CD14-positive monocyte (primary cell): ENCODE measurements around the gene COL26A1. TPM values are rescaled to one million over a fixed set of nuclear protein-coding genes. Genes with fewer than 3 reads are reported as not detected.

ENCODE experiments used
- DNase-seq, 3 donors: peaks; one replicate each; pipeline ENCODE4 v3.0.0-alpha.2; 2011 to 2022
- H2AFZ ChIP-seq: 2 replicates; pipeline ENCODE4 v1.6.0; 2012; ENCODE audit warnings: mild to moderate bottlenecking, low read depth, low read length, inconsistent platforms; ENCODE audit not compliant: insufficient read depth, poor library complexity, severe bottlenecking
- H3K27ac ChIP-seq, 2 donors: 1 replicate in 1 of 2; 2 replicates in 1 of 2; pipeline ENCODE4 v1.5.1; 2012 to 2013; ENCODE audit warnings: low read length in 2 of 2, control low read depth in 1 of 2, inconsistent platforms in 1 of 2, low read depth in 1 of 2, mild to moderate bottlenecking in 1 of 2
- H3K27me3 ChIP-seq, 2 donors: one replicate each; pipeline versions ENCODE4 v1.6.0 to v1.6.1; 2011 to 2013; ENCODE audit warnings: low read length in 2 of 2; ENCODE audit not compliant: control insufficient read depth in 2 of 2, insufficient read depth in 2 of 2
- H3K36me3 ChIP-seq, 2 donors: replicated peaks in 1 of 2; 1 replicate in 1 of 2; 2 replicates in 1 of 2; pipeline versions ENCODE4 v1.5.1 to v1.6.1; 2012 to 2013; ENCODE audit warnings: low read length in 2 of 2, control low read depth in 1 of 2, inconsistent platforms in 1 of 2, mild to moderate bottlenecking in 1 of 2; ENCODE audit not compliant: insufficient read depth in 2 of 2, control insufficient read depth in 1 of 2
- H3K4me1 ChIP-seq, 2 donors: 1 replicate in 1 of 2; 2 replicates in 1 of 2; pipeline versions ENCODE4 v1.5.1 to v1.6.1; 2012 to 2013; ENCODE audit warnings: low read length in 2 of 2, control low read depth in 1 of 2, inconsistent platforms in 1 of 2, mild to moderate bottlenecking in 1 of 2, moderate library complexity in 1 of 2; ENCODE audit not compliant: insufficient read depth in 2 of 2, control insufficient read depth in 1 of 2
- H3K4me2 ChIP-seq: replicated peaks from 2 replicates; pipeline ENCODE3; 2012; ENCODE audit warnings: low read length, moderate library complexity, mild to moderate bottlenecking; ENCODE audit not compliant: poor library complexity, severe bottlenecking; ENCODE audit errors: extremely low read depth
- H3K4me3 ChIP-seq, 3 experiments: fragments of 200-600 bp in 1 of 3; sonication (generic) in 1 of 3; replicated peaks in 1 of 3; 1 replicate in 2 of 3; 2 replicates in 1 of 3; pipeline ENCODE4 v1.5.1; 2011 to 2013; ENCODE audit warnings: low read length in 3 of 3, mild to moderate bottlenecking in 3 of 3, control low read depth in 2 of 3, low read depth in 2 of 3, inconsistent platforms in 1 of 3, moderate library complexity in 1 of 3
- H3K79me2 ChIP-seq: 2 replicates; pipeline ENCODE4 v1.6.0; 2012; ENCODE audit warnings: mild to moderate bottlenecking, control low read depth, inconsistent platforms, low read length, moderate library complexity; ENCODE audit not compliant: insufficient read depth
- H3K9ac ChIP-seq: 2 replicates; pipeline ENCODE4 v1.6.0; 2017; ENCODE audit warnings: low read length, mild to moderate bottlenecking; ENCODE audit not compliant: insufficient read depth, poor library complexity, severe bottlenecking
- H3K9me3 ChIP-seq, 2 donors: replicated peaks in 1 of 2; 1 replicate in 1 of 2; 2 replicates in 1 of 2; pipeline versions ENCODE4 v1.5.1 to v1.6.1; 2012 to 2013; ENCODE audit warnings: low read length in 2 of 2, control low read depth in 1 of 2; ENCODE audit not compliant: control insufficient read depth in 1 of 2, insufficient read depth in 1 of 2
- H4K20me1 ChIP-seq: 2 replicates; pipeline ENCODE4 v1.6.0; 2012; ENCODE audit warnings: mild to moderate bottlenecking, low read length, control low read depth, moderate library complexity; ENCODE audit not compliant: insufficient read depth
- H3K27ac Mint-ChIP-seq, 7 donors: one replicate each; pipeline ENCODE4 v1.8.0; 2020; ENCODE audit warnings: mild to moderate bottlenecking in 7 of 7, mixed read lengths in 7 of 7, moderate library complexity in 6 of 7, inconsistent platforms in 2 of 7
- H3K27me3 Mint-ChIP-seq, 3 donors: one replicate each; pipeline ENCODE4 v1.8.0; 2021 to 2022; ENCODE audit warnings: low read depth in 3 of 3, mild to moderate bottlenecking in 3 of 3, mixed read lengths in 3 of 3, moderate library complexity in 3 of 3, inconsistent platforms in 1 of 3
- H3K36me3 Mint-ChIP-seq, 2 donors: one replicate each; pipeline ENCODE4 v1.8.0; 2020; ENCODE audit warnings: mixed read lengths in 2 of 2, inconsistent platforms in 1 of 2, mild to moderate bottlenecking in 1 of 2
- H3K4me1 Mint-ChIP-seq: one replicate; pipeline ENCODE4 v1.8.0; 2020; ENCODE audit warnings: mild to moderate bottlenecking, mixed read lengths
- H3K4me3 Mint-ChIP-seq, 2 donors: one replicate each; pipeline ENCODE4 v1.8.0; 2020; ENCODE audit warnings: mild to moderate bottlenecking in 2 of 2, mixed read lengths in 2 of 2, moderate library complexity in 1 of 2
- H3K9me3 Mint-ChIP-seq, 7 donors: one replicate each; pipeline ENCODE4 v1.8.0; 2020 to 2022; ENCODE audit warnings: mixed read lengths in 7 of 7, mild to moderate bottlenecking in 6 of 7, moderate library complexity in 6 of 7, inconsistent platforms in 2 of 7
- WGBS: methylation state at CpG from one replicate; pipeline ENCODE4 v1.1.5; 2013; ENCODE audit warnings: missing lambda C conversion rate; ENCODE audit not compliant: insufficient coverage; 5-methylcytosine and 5-hydroxymethylcytosine counted together
- intact Hi-C, 2 donors: fragments of 100-400 bp; cut with micrococcal nuclease; formaldehyde crosslinking; loops; one replicate each; pipeline versions ENCODE4 v1.15.0 to v1.15.1; 2023
- polyA plus RNA-seq, 3 donors: library from polyadenylated mRNA; depleted of rRNA in 1 of 3; unstranded in 2 of 3; stranded (reverse) in 1 of 3; fragments of 300-500 nt in 2 of 3; fragments of >200 nt in 1 of 3; fragmentation: Illumina TruSeq in 2 of 3; gene quantifications; 1 replicate in 2 of 3; 2 replicates in 1 of 3; pipeline ENCODE4 v1.2.3, GENCODE V29; 2012 to 2021
- TF ChIP-seq, protein P1 (sequence below): fragments of 200-600 bp; IDR thresholded peaks from one replicate; pipeline ENCODE4 v1.8.0; 2022; ENCODE audit warnings: antibody characterized with exemption, mild to moderate bottlenecking

Gene COL26A1
- polyA plus RNA-seq, 3 donors = not detected

DNA sequence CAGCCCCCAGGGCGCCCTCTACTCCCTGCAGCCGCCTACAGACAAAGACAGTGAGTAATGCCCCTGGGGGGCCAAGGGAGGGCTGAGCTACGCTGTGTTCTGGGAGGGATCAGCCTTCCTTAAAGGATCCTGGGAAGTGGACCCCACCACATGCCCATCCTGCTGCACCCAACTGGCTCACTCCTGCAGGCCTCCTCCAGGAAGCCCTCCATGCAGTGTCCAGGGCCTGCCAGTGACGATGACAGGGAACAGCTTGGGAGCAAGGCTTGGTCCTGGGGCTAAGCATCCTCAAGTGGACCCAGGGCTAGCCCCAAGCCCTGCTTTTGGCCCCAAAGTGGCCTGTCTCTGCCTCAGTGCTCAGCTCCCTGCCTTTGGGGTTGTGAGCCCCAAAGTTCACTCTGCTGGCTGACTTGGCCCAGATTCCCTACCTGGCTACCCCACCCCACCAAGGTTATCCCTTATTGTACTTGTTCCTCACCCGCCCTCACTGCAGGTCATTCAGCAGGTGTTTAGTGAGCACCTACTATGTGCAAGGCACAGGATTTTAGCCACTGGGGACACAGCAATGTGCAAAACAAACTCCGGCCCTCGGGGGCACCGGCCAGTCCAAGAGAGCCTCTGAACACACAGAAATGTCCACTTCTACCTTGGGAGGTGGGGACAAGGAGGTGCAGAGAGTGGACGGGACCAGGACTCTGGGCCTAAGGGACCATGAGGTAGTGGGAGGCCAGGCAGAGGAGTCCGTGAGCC lies 182.9 kb downstream of the COL26A1 start:
- intact Hi-C loops = loop anchor here in 1 of 2 donors (10.0 kb wide), 1 partner anchor 849 kb away; the partner anchor contains the start of gene PRKRIP1
- H3K27ac Mint-ChIP-seq = no peak overlapping the region

DNA sequence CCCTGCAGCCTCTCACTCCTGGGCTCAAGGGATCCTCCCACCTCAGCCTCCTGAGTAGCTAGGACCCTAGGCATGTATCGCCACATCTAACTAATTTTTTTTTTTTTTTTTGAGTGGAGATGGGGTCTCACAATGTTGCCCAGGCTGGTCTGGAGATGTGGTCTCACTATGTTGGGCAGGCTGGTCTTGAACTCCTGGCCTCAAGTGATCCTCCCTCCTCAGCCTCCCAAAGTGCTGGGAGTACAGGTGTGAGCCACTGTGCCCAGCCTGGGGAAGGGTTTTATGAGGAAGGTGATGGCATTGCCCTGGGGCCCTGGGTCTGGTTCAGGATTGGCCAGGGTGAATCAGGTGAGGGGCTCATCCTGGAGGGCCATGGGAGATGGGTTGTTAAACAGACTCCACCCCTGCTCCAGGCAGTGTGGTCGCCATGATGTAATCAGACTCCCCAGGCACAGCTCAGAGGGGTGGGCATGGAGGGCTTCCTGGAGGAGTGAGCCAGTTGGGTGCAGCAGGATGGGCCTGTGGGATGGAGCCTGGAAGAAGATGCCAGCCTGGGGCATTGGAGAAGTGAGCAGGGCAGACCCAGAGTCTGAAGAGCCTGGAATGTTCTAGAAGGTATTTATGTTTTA lies 183.7 kb downstream of the COL26A1 start:
- no peaks in the 10 kb centered on the region for H3K36me3 Mint-ChIP-seq
- H3K27ac Mint-ChIP-seq = no peak overlapping the region
- DNase-seq = no peak
- H3K79me2 ChIP-seq = no peaks in the 10 kb centered on the region
- no peak overlapping the region for H2AFZ ChIP-seq
- peaks cover 0 to 3% (median 0%) of the 10 kb centered on the region in 3 donors for H3K27me3 Mint-ChIP-seq
- intact Hi-C loops = loop anchor here in 1 of 2 donors (10.0 kb wide), 1 partner anchor 848 kb away; the partner anchor contains the start of gene PRKRIP1
- no peak overlapping the region for H3K4me2 ChIP-seq
- H3K4me1 Mint-ChIP-seq = no peaks in the 10 kb centered on the region
- H4K20me1 ChIP-seq = no peaks in the 10 kb centered on the region
- TF ChIP-seq, protein P1, sequence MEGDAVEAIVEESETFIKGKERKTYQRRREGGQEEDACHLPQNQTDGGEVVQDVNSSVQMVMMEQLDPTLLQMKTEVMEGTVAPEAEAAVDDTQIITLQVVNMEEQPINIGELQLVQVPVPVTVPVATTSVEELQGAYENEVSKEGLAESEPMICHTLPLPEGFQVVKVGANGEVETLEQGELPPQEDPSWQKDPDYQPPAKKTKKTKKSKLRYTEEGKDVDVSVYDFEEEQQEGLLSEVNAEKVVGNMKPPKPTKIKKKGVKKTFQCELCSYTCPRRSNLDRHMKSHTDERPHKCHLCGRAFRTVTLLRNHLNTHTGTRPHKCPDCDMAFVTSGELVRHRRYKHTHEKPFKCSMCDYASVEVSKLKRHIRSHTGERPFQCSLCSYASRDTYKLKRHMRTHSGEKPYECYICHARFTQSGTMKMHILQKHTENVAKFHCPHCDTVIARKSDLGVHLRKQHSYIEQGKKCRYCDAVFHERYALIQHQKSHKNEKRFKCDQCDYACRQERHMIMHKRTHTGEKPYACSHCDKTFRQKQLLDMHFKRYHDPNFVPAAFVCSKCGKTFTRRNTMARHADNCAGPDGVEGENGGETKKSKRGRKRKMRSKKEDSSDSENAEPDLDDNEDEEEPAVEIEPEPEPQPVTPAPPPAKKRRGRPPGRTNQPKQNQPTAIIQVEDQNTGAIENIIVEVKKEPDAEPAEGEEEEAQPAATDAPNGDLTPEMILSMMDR = no peak
- no peaks in the 10 kb centered on the region for H3K9me3 ChIP-seq
- no peak overlapping the region for H3K4me3 ChIP-seq
- no peaks in the 10 kb centered on the region for H3K9me3 Mint-ChIP-seq
- H3K4me3 Mint-ChIP-seq = no peak overlapping the region
- 100% methylated on average over 1 of the region's 2 CpGs for WGBS
- H3K9ac ChIP-seq = no peak overlapping the region
- no peaks in the 10 kb centered on the region for H3K36me3 ChIP-seq
- H3K4me1 ChIP-seq = no peaks in the 10 kb centered on the region
- H3K27me3 ChIP-seq = no peaks in the 10 kb centered on the region
- no peak overlapping the region for H3K27ac ChIP-seq

More for the DNA sequence above, 182.9 kb downstream of the COL26A1 start:
- Mint-ChIP-seq H3K27me3 (peaks cover 0 to 3% (median 0%) of the 10 kb centered on the region in 3 donors), H3K4me1 (no peaks in the 10 kb centered on the region), H3K9me3 (no peaks in the 10 kb centered on the region), H3K36me3 (no peaks in the 10 kb centered on the region), H3K4me3 (no peak overlapping the region)
- no peaks in the 10 kb centered on the region for H3K4me1 ChIP-seq
- DNase-seq = no peak
- no peaks in the 10 kb centered on the region for H3K9me3 ChIP-seq
- no peak overlapping the region for H3K4me3 ChIP-seq
- H3K27me3 ChIP-seq = no peaks in the 10 kb centered on the region
- H3K36me3 ChIP-seq = no peaks in the 10 kb centered on the region
- no peak overlapping the region for H3K4me2 ChIP-seq
- no peak overlapping the region for H3K27ac ChIP-seq
- TF ChIP-seq, protein P1 = no peak
- H4K20me1 ChIP-seq = no peaks in the 10 kb centered on the region
- no peak overlapping the region for H2AFZ ChIP-seq
- no peak overlapping the region for H3K9ac ChIP-seq
- 95% methylated on average over 8 of the region's 10 CpGs for WGBS
- H3K79me2 ChIP-seq = no peaks in the 10 kb centered on the region
